SK-N-SH (cell line): Measurements from ENCODE around the gene CEP19. TPM values are rescaled to one million over a fixed set of nuclear protein-coding genes. Genes with fewer than 3 reads are reported as not detected.

Experiments
- CTCF ChIA-PET: fragments of 300-600, 350-600 bp; formaldehyde crosslinking; extraction: SDS; loops from one replicate; lab custom pipeline; 2021; lab: Yijun Ruan, JAX
- POLR2A ChIA-PET: fragments of 350-600 bp; sonication (Branson Sonifier 250); formaldehyde crosslinking; extraction: SDS; loops from one replicate; lab custom pipeline; 2020; ENCODE audit warnings: antibody characterized with exemption, inconsistent platforms; lab: Yijun Ruan, JAX
- DNase-seq: peaks from one replicate; pipeline ENCODE4 v3.0.0; 2012
- H2AFZ ChIP-seq: fragments of 200-600 bp; sonication (generic); 2 replicates; pipeline ENCODE4 v1.8.1; 2016; ENCODE audit warnings: antibody characterized with exemption, mild to moderate bottlenecking, low read depth
- H3F3A ChIP-seq: fragments of 200-600 bp; sonication (generic); replicated peaks from 2 replicates; pipeline ENCODE3; 2016; ENCODE audit warnings: antibody characterized with exemption, mild to moderate bottlenecking; ENCODE audit not compliant: insufficient read depth
- H3K27ac ChIP-seq, 2 experiments: fragments of 200-500 bp in 1 of 2; fragments of 200-600 bp in 1 of 2; sonication (Bioruptor generic) in 1 of 2; sonication (generic), shearing (Covaris generic) in 1 of 2; 2 replicates each; pipeline versions ENCODE4 v1.5.1 to v1.6.1; 2014 to 2016; ENCODE audit warnings: low read depth in 2 of 2, inconsistent platforms in 1 of 2, low read length in 1 of 2, mild to moderate bottlenecking in 1 of 2, mixed read lengths in 1 of 2
- H3K27me3 ChIP-seq: fragments of 200-600 bp; sonication (generic), shearing (Covaris generic); 2 replicates; pipeline ENCODE4 v1.6.1; 2016; ENCODE audit warnings: mixed run types; ENCODE audit not compliant: insufficient read depth
- H3K36me3 ChIP-seq, 2 experiments: fragments of 200-500 bp in 1 of 2; fragments of 200-600 bp in 1 of 2; sonication (Bioruptor generic) in 1 of 2; sonication (generic) in 1 of 2; replicated peaks in 1 of 2; 2 replicates each; pipeline versions ENCODE3 to v1.5.1; 2014 to 2016; ENCODE audit warnings: low read length in 1 of 2, mild to moderate bottlenecking in 1 of 2; ENCODE audit not compliant: insufficient read depth in 2 of 2, control insufficient read depth in 1 of 2
- H3K4me1 ChIP-seq, 2 experiments: fragments of 200-500 bp in 1 of 2; fragments of 200-600 bp in 1 of 2; sonication (Bioruptor generic) in 1 of 2; sonication (generic), shearing (Covaris generic) in 1 of 2; 2 replicates each; pipeline versions ENCODE4 v1.5.1 to v1.6.1; 2014 to 2016; ENCODE audit warnings: low read depth in 1 of 2, low read length in 1 of 2, mixed run types in 1 of 2; ENCODE audit not compliant: insufficient read depth in 2 of 2, control insufficient read depth in 1 of 2
- H3K4me2 ChIP-seq: fragments of 200-600 bp; sonication (generic), shearing (Covaris generic); 2 replicates; pipeline ENCODE4 v1.6.1; 2017; ENCODE audit warnings: mixed run types
- H3K4me3 ChIP-seq, 2 experiments: fragments of 200-500 bp in 1 of 2; fragments of 200-600 bp in 1 of 2; sonication (Bioruptor generic) in 1 of 2; sonication (generic), shearing (Covaris generic) in 1 of 2; 2 replicates each; pipeline versions ENCODE4 v1.5.1 to v1.8.1; 2014 to 2016; ENCODE audit warnings: low read depth in 2 of 2, inconsistent platforms in 1 of 2, low read length in 1 of 2, mild to moderate bottlenecking in 1 of 2, mixed read lengths in 1 of 2, moderate library complexity in 1 of 2
- H3K79me2 ChIP-seq: fragments of 200-600 bp; sonication (generic); 2 replicates; pipeline ENCODE4 v1.8.1; 2017; ENCODE audit warnings: mild to moderate bottlenecking; ENCODE audit not compliant: insufficient read depth
- H3K9ac ChIP-seq: fragments of 200-600 bp; sonication (generic); 2 replicates; pipeline ENCODE4 v1.6.1; 2017; ENCODE audit warnings: mixed run types
- H3K9me2 ChIP-seq: fragments of 200-600 bp; sonication (generic); 2 replicates; pipeline ENCODE4 v1.6.1; 2017; ENCODE audit warnings: mixed run types
- H3K9me3 ChIP-seq: fragments of 200-600 bp; sonication (generic); 2 replicates; pipeline ENCODE4 v1.6.1; 2017; ENCODE audit warnings: mixed run types, mild to moderate bottlenecking, moderate library complexity
- H4K20me1 ChIP-seq: fragments of 200-600 bp; sonication (generic); 2 replicates; pipeline ENCODE4 v1.6.1; 2017; ENCODE audit warnings: mild to moderate bottlenecking, mixed run types; ENCODE audit not compliant: insufficient read depth
- CTCF ChIP-seq: fragments of 200-600 bp; sonication (generic); IDR thresholded peaks from 2 replicates; pipeline ENCODE4 v1.6.1; 2017; ENCODE audit warnings: antibody characterized with exemption, mild to moderate bottlenecking, moderate library complexity
- ELF1 ChIP-seq: IDR thresholded peaks from 2 replicates; pipeline ENCODE4 v1.4.0; 2012
- EZH2phosphoT487 ChIP-seq: fragments of 200-600 bp; sonication (generic); IDR thresholded peaks from 2 replicates; pipeline ENCODE4 v1.6.1; 2017; ENCODE audit warnings: low read depth, mixed run types, mild to moderate bottlenecking, antibody characterized with exemption, moderate library complexity, borderline replicate concordance
- FOXJ3 ChIP-seq: sonication (generic); formaldehyde crosslinking; IDR thresholded peaks from 2 replicates; pipeline ENCODE4 v1.5.1; 2020; ENCODE audit warnings: mild to moderate bottlenecking, missing genetic modification reagents
- FOXM1 ChIP-seq: IDR thresholded peaks from 2 replicates; pipeline ENCODE4 v1.4.0; 2012; ENCODE audit warnings: low read depth, mild to moderate bottlenecking
- GATA2 ChIP-seq: sonication (generic); formaldehyde crosslinking; IDR thresholded peaks from 2 replicates; pipeline ENCODE4 v1.5.0; 2020; ENCODE audit warnings: mild to moderate bottlenecking, missing genetic modification reagents
- IRF3 ChIP-seq: fragments of 150-350 bp; IDR thresholded peaks from 2 replicates; pipeline ENCODE4 v1.6.1; 2016; ENCODE audit warnings: mild to moderate bottlenecking, low read depth, low read length
- MEF2A ChIP-seq: IDR thresholded peaks from 2 replicates; pipeline ENCODE4 v1.4.0; 2012; ENCODE audit warnings: low read depth, borderline replicate concordance
- NFIC ChIP-seq: IDR thresholded peaks from 2 replicates; pipeline ENCODE4 v1.4.0; 2012; ENCODE audit warnings: borderline replicate concordance
- PBX3 ChIP-seq: IDR thresholded peaks from 2 replicates; pipeline ENCODE4; 2012
- POLR2AphosphoS5 ChIP-seq: IDR thresholded peaks from 2 replicates; pipeline ENCODE4 v1.6.1; 2012; ENCODE audit warnings: low read depth, low read length
- RCOR1 ChIP-seq: fragments of 150-350 bp; IDR thresholded peaks from 2 replicates; pipeline ENCODE4 v1.6.1; 2017; ENCODE audit warnings: antibody characterized with exemption, low read length
- RFX5 ChIP-seq: IDR thresholded peaks from 2 replicates; pipeline ENCODE4 v1.6.1; 2012; ENCODE audit warnings: mild to moderate bottlenecking, improper control_type of control experiment, low read length
- RXRA ChIP-seq: IDR thresholded peaks from 2 replicates; pipeline ENCODE4 v1.4.0; 2012; ENCODE audit warnings: low read depth, mild to moderate bottlenecking, borderline replicate concordance
- SIN3A ChIP-seq: IDR thresholded peaks from 2 replicates; pipeline ENCODE4 v1.6.1; 2012; ENCODE audit warnings: low read depth, mild to moderate bottlenecking, low read length, moderate library complexity, borderline replicate concordance
- SMC3 ChIP-seq: IDR thresholded peaks from 2 replicates; pipeline ENCODE4 v1.6.1; 2012; ENCODE audit warnings: low read depth, low read length, improper control_type of control experiment
- USF1 ChIP-seq: IDR thresholded peaks from 2 replicates; pipeline ENCODE4 v1.4.0; 2012; ENCODE audit warnings: low read depth, borderline replicate concordance
- USF2 ChIP-seq: fragments of 150-350 bp; IDR thresholded peaks from 2 replicates; pipeline ENCODE4 v1.6.1; 2017; ENCODE audit warnings: antibody characterized with exemption, low read length, low read depth, borderline replicate concordance
- WGBS: methylation state at CpG from one replicate; pipeline ENCODE4 v1.1.6; 2017; ENCODE audit warnings: low lambda C conversion rate; 5-methylcytosine and 5-hydroxymethylcytosine counted together
- polyA plus RNA-seq, 3 experiments: library from polyadenylated mRNA; depleted of rRNA; stranded (reverse); fragments of >200 nt; gene quantifications; 2 replicates each; pipeline ENCODE4 v1.2.3, GENCODE V29; 2012

Gene CEP19
- polyA plus RNA-seq, 1 of the 3 experiments (the other 2 are of a cell fraction): 2.6 TPM

GRCh38 chr3:196661400-196661799 lies 50.6 kb downstream of the CEP19 start (continued):
- TF ChIP-seq USF2 (no peak), PBX3 (no peak), RXRA (no peak), CTCF (no peak)

GRCh38 chr3:196660381-196661166 lies 51.5 kb downstream of the CEP19 start:
- 80% methylated on average over 12 of the region's 32 CpGs for WGBS
- no peaks in the 10 kb centered on the region for H3K79me2 ChIP-seq

More at GRCh38 chr3:196660381-196661166, 51.5 kb downstream of the CEP19 start:
- CTCF ChIA-PET: interaction anchor here (1.0 to 1.7 kb wide), 2 partner anchors 24 to 51 kb away, joined by 4 read pairs; no protein-coding TSS in a partner anchor
- H3F3A ChIP-seq: peaks cover 5% of the 10 kb centered on the region
- H3K27me3 ChIP-seq: no peaks in the 10 kb centered on the region
- H3K27ac ChIP-seq: no peak overlapping the region
- H3K36me3 ChIP-seq: no peaks in the 10 kb centered on the region
- H3K9me3 ChIP-seq: no peaks in the 10 kb centered on the region
- H3K9me2 ChIP-seq: no peaks in the 10 kb centered on the region
- no peaks in the 10 kb centered on the region for H4K20me1 ChIP-seq
- H3K4me1 ChIP-seq: peaks cover 4 to 5% of the 10 kb centered on the region in 2 experiments; a peak in 2 of 4 replicates
- H3K4me3 ChIP-seq: no peak overlapping the region
- no peak overlapping the region for H3K4me2 ChIP-seq
- H2AFZ ChIP-seq: no peak overlapping the region
- POLR2A ChIA-PET: no interaction called here
- H3K9ac ChIP-seq: no peak overlapping the region
- no peak for DNase-seq
- TF ChIP-seq FOXJ3 (CRISPR knock-in tag) (no peak), NFIC (no peak), RCOR1 (no peak), USF1 (no peak), RXRA (no peak), ELF1 (no peak), RFX5 (no peak), SIN3A (no peak), POLR2AphosphoS5 (no peak), MEF2A (no peak), EZH2phosphoT487 (no peak), GATA2 (CRISPR knock-in tag) (no peak), IRF3 (no peak), FOXM1 (no peak), USF2 (no peak), SMC3 (no peak)
